Neural cell (in vitro differentiated cells): Measurements from ENCODE around the gene HLA-DOA. TPM values are rescaled to one million over a fixed set of nuclear protein-coding genes. Genes with fewer than 3 reads are reported as not detected.

Source experiments
- H2AFZ ChIP-seq: fragments of 200-600, 300-800 bp; sonication (generic), shearing (Covaris generic); 2 replicates; pipeline ENCODE4 v1.6.0; 2014; ENCODE audit warnings: low read depth, mild to moderate bottlenecking, antibody characterized with exemption, low read length, moderate library complexity
- H3F3A ChIP-seq: fragments of 200-600 bp; shearing (Covaris generic); 2 replicates; pipeline ENCODE4 v1.6.1; 2016; ENCODE audit warnings: mild to moderate bottlenecking, moderate library complexity, mixed read lengths, antibody characterized with exemption, low read length; ENCODE audit not compliant: insufficient read depth, poor library complexity, severe bottlenecking
- H3K27ac ChIP-seq: fragments of 200-600, 300-800 bp; sonication (generic), shearing (Covaris generic); 2 replicates; pipeline ENCODE4 v1.5.1; 2014; ENCODE audit warnings: mild to moderate bottlenecking, low read length, moderate library complexity
- H3K27me3 ChIP-seq: fragments of 300-800, 200-600 bp; sonication (generic), shearing (Covaris generic); 2 replicates; pipeline ENCODE4 v1.6.0; 2014; ENCODE audit warnings: mild to moderate bottlenecking, low read depth, low read length, moderate library complexity; ENCODE audit not compliant: insufficient read depth
- H3K36me3 ChIP-seq: fragments of 300-800, 200-600 bp; sonication (generic), shearing (Covaris generic); 2 replicates; pipeline ENCODE4 v1.5.1; 2014; ENCODE audit warnings: mild to moderate bottlenecking, antibody characterized with exemption, low read length, moderate library complexity; ENCODE audit not compliant: insufficient read depth
- H3K4me2 ChIP-seq: fragments of 300-800, 200-600 bp; sonication (generic), shearing (Covaris generic); 2 replicates; pipeline ENCODE4 v1.6.0; 2014; ENCODE audit warnings: mild to moderate bottlenecking, low read length
- H3K4me3 ChIP-seq: fragments of 300-800, 200-600 bp; sonication (generic), shearing (Covaris generic); 2 replicates; pipeline ENCODE4 v1.5.1; 2014; ENCODE audit warnings: mild to moderate bottlenecking, low read length, moderate library complexity
- H3K79me2 ChIP-seq: fragments of 200-600 bp; shearing (Covaris generic); replicated peaks from 2 replicates; pipeline ENCODE4 v1.6.0; 2014; ENCODE audit warnings: mild to moderate bottlenecking, low read length, moderate library complexity; ENCODE audit not compliant: insufficient read depth
- H3K9ac ChIP-seq: fragments of 300-800, 200-600 bp; sonication (generic), shearing (Covaris generic); 2 replicates; pipeline ENCODE4 v1.6.1; 2016; ENCODE audit warnings: mild to moderate bottlenecking, low read length, mixed read lengths
- H3K9me2 ChIP-seq: fragments of 200-600 bp; shearing (Covaris generic); 2 replicates; pipeline ENCODE4 v1.6.1; 2016; ENCODE audit warnings: mild to moderate bottlenecking, low read length, mixed read lengths; ENCODE audit not compliant: insufficient read depth
- H3K9me3 ChIP-seq: fragments of 200-600, 300-800 bp; sonication (generic), shearing (Covaris generic); 2 replicates; pipeline ENCODE4 v1.6.1; 2016; ENCODE audit warnings: mild to moderate bottlenecking, mixed run types, low read length, moderate library complexity, mixed read lengths
- H4K20me1 ChIP-seq: fragments of 200-600 bp; shearing (Covaris generic); 2 replicates; pipeline ENCODE4 v1.6.1; 2016; ENCODE audit warnings: mild to moderate bottlenecking, mixed run types; ENCODE audit not compliant: insufficient read depth
- CTCF ChIP-seq: fragments of 450-650 bp; IDR thresholded peaks from 2 replicates; pipeline ENCODE4 v1.5.1; 2014; ENCODE audit warnings: antibody characterized with exemption, mild to moderate bottlenecking, moderate library complexity; ENCODE audit not compliant: poor library complexity, severe bottlenecking
- EP300 ChIP-seq: fragments of 450-650 bp; conservative IDR thresholded peaks from 2 replicates; pipeline ENCODE4 v1.6.1; 2014; ENCODE audit warnings: antibody characterized with exemption, mild to moderate bottlenecking, moderate library complexity; ENCODE audit not compliant: poor library complexity, severe bottlenecking
- EZH2 ChIP-seq: fragments of 200-600, 300-800 bp; shearing (Covaris generic), sonication (generic); IDR thresholded peaks from 2 replicates; pipeline ENCODE4 v1.6.1; 2014; ENCODE audit warnings: antibody characterized with exemption, low read length, borderline replicate concordance, mild to moderate bottlenecking; ENCODE audit not compliant: insufficient read depth, poor library complexity, severe bottlenecking
- MXI1 ChIP-seq: fragments of 450-650 bp; conservative IDR thresholded peaks from 2 replicates; pipeline ENCODE4 v1.6.1; 2014; ENCODE audit warnings: antibody characterized with exemption, mild to moderate bottlenecking; ENCODE audit not compliant: poor library complexity, severe bottlenecking
- POLR2AphosphoS5 ChIP-seq: IDR thresholded peaks from 2 replicates; pipeline ENCODE4 v1.6.1; 2012
- RAD21 ChIP-seq: fragments of 450-650 bp; conservative IDR thresholded peaks from 2 replicates; pipeline ENCODE4 v1.6.1; 2014; ENCODE audit warnings: antibody characterized with exemption, mild to moderate bottlenecking, moderate library complexity
- REST ChIP-seq: IDR thresholded peaks from 2 replicates; pipeline ENCODE4 v1.6.1; 2012; ENCODE audit warnings: borderline replicate concordance
- SMC3 ChIP-seq: fragments of 450-650 bp; conservative IDR thresholded peaks from 2 replicates; pipeline ENCODE4 v1.6.1; 2014; ENCODE audit warnings: antibody characterized with exemption, mild to moderate bottlenecking, moderate library complexity; ENCODE audit not compliant: poor library complexity
- TAF1 ChIP-seq: IDR thresholded peaks from 2 replicates; pipeline ENCODE4 v1.6.1; 2012; ENCODE audit warnings: low read depth
- polyA plus RNA-seq: library from polyadenylated mRNA; depleted of rRNA; stranded (reverse); fragments of >200 nt; gene quantifications from 2 replicates; pipeline ENCODE4 v1.2.3, GENCODE V29; 2014

Gene HLA-DOA
- polyA plus RNA-seq, 1 donor from 2014 or later, result 0.07 TPM

- Histone ChIP-seq H3K27me3 (no peaks in the 10 kb centered on the region), H3K79me2 (no peaks in the 10 kb centered on the region), H3K36me3 (no peaks in the 10 kb centered on the region), H3K4me2 (no peak overlapping the region), H3K9me3 (no peaks in the 10 kb centered on the region), H2AFZ (no peak overlapping the region), H3K27ac (no peak overlapping the region), H3K9ac (no peak overlapping the region), H4K20me1 (no peaks in the 10 kb centered on the region), H3K9me2 (no peaks in the 10 kb centered on the region), H3K4me3 (no peak overlapping the region), H3F3A (no peaks in the 10 kb centered on the region)
- TF ChIP-seq REST (no peak), RAD21 (no peak), TAF1 (no peak), SMC3 (no peak), EP300 (no peak), POLR2AphosphoS5 (no peak), EZH2 (no peak), MXI1 (no peak), CTCF (no peak)
Observed at GRCh38 chr6:33023536-33023935, 14.1 kb upstream of the HLA-DOA start.

GRCh38 chr6:33021917-33022316 is 12.5 kb upstream of the HLA-DOA start:
- H3K27ac ChIP-seq, result no peak overlapping the region
- H3K4me3 ChIP-seq, result no peak overlapping the region
- TF ChIP-seq SMC3 (no peak), EZH2 (no peak), CTCF (no peak), RAD21 (no peak), EP300 (no peak), MXI1 (no peak), REST (no peak), POLR2AphosphoS5 (no peak), TAF1 (no peak)
- no peaks in the 10 kb centered on the region for H3K9me3 ChIP-seq
- H2AFZ ChIP-seq, result no peak overlapping the region
- H3K9ac ChIP-seq, result no peak overlapping the region
- H4K20me1 ChIP-seq, result no peaks in the 10 kb centered on the region
- H3K36me3 ChIP-seq, result no peaks in the 10 kb centered on the region
- no peaks in the 10 kb centered on the region for H3K79me2 ChIP-seq
- no peaks in the 10 kb centered on the region for H3K9me2 ChIP-seq
- H3F3A ChIP-seq, result no peaks in the 10 kb centered on the region
- no peaks in the 10 kb centered on the region for H3K27me3 ChIP-seq
- no peak overlapping the region for H3K4me2 ChIP-seq
